Activated T-cell treated with anti-CD3 and anti-CD28 coated beads for 24 hours (primary cell): ENCODE data around the gene ORC6.

ENCODE experiments used
- DNase-seq: peaks from one replicate; pipeline ENCODE4 v3.0.0-alpha.2; 2020; ENCODE audit warnings: low read depth

ORC6 gene

DNA sequence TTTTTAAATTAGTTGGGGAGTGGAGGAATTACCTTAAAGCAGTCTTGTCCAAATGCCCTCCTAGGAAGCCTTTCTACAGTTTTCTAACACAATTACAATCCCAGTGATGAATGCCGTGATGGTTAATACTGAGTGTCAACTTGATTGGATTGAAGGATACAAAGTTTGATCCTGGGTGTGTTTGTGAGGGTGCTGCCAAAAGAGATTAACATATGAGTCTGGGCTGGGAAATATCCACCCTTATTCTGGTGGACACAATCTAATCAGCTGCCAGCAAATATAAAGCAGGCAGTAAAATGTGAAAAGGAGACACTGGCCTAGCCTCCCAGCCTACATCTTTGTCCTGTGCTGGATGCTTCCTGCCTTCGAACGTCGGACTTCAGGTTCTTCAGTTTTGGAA is 12.2 kb downstream of the ORC6 start:
- DNase-seq = no peak

DNA sequence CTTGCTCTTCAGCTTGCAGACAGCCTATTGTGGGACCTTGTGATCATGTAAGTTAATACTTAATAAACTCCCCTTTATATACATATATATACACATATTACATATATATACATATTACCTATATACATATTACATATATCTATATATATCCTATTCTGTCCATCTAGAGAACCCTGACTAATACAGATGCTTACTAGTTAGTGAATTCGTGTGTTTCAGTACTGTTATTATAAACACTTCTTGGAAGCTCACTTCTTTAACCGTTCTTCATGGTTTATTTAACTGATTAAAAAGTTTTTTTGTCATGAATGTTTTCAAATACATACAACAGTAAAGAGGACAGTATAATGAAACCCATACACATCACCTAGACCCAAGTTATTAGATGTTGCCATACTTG is 12.6 kb downstream of the ORC6 start:
- DNase-seq = no peak

- DNase-seq = no peak
These were observed 17.2 kb downstream of the ORC6 start for GRCh38 chr16:46706642-46707041.

DNA sequence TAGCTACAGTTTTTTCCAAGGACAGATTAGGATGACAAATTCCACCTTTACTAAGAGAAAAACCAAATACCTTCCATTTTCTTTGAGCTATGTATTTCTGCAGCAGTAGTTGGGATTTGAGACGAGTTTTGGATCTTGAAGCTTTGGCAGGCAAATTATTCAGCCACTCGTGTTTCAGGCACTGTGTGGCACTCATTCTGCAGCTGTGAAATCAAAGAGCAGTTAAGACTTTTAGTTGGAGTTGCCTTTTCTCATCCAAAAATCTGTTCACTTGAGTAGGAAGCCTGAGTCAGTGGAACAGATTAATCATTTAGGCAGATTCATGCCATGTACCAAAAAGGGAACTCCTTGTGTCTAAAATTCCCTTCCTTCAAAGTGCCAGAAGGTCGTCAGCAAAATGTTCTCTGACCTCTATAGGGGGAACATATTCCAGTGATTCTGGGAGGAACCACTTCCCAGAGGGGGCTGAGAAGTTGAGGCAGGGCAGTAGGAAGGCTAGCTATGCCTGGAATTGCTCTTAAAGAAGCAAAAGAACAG is 20.1 kb downstream of the ORC6 start:
- DNase-seq = no peak

GRCh38 chr16:46711106-46712058 is 21.9 kb downstream of the ORC6 start:
- DNase-seq = no peak

DNA sequence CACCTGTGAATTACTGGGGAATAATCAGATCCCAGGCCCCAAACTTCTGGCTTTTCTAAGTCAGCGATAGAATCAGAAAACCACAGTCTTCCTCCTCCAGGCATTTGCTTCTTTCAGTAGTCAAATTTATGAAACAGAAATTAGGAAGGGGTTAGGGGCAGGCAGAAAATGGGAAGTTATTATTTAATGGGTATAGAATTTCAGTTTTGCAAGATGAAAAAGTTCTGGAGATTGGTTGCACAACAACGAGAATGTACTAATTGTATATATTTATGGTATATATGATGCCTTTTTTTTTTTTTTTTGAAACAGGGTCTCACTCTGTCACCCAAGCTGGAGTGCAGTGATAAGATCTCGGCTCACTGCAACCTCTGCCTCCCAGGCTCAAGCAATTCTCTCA is 23.5 kb downstream of the ORC6 start:
- DNase-seq = no peak

- no peak for DNase-seq
These were observed 24.2 kb downstream of the ORC6 start for GRCh38 chr16:46713634-46714033.

- DNase-seq = no peak
These were observed 25.5 kb downstream of the ORC6 start for GRCh38 chr16:46714797-46715591.

GRCh38 chr16:46715769-46716305 is 26.4 kb downstream of the ORC6 start:
- DNase-seq = no peak

GRCh38 chr16:46717692-46718091 is 28.2 kb downstream of the ORC6 start:
- DNase-seq = no peak

GRCh38 chr16:46718214-46718613 is 28.8 kb downstream of the ORC6 start:
- no peak for DNase-seq

GRCh38 chr16:46719528-46719927 is 30.1 kb downstream of the ORC6 start:
- no peak for DNase-seq

- no peak for DNase-seq
These were observed 31.2 kb downstream of the ORC6 start for GRCh38 chr16:46720619-46721018.

GRCh38 chr16:46721885-46722284 is 32.4 kb downstream of the ORC6 start:
- no peak for DNase-seq

DNA sequence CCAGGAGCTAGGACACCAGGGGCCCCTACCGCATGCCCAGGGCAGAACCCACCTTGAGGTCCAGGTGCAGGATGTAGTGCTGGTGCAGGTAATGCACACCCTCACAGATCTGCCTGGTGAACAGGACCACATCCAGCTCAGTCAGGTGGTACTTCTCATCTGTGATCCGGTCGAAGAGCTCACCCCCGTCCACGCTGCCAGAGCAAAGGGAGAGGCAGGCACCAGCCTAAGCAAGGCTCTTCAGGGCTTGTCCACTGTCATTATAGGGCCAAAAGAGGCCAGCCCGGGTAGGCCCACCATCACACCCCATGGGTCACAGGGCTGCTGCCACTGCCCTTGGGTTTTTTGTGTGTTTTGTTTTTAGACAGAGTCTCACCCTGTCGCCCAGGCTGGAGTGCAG is 37.7 kb downstream of the ORC6 start:
- DNase-seq = no peak

DNA sequence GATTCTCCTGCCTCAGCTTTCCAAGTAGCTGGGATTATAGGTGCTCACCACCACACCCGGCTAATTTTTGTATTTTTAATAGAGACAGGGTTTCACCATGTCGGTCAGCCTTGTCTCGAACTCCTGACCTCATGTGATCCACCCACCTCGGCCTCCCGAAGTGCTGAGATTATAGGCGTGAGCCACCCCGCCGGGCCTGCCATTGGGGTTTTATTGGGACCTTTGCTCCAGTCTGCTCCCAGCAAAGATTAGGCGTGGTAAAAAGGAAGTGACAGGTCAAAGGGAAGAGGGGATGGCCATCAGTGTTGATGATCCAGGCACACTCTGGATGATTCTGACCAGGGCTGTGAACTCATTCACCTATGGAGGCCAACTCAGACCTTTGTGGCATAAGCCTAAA is 38.2 kb downstream of the ORC6 start:
- DNase-seq = no peak

DNA sequence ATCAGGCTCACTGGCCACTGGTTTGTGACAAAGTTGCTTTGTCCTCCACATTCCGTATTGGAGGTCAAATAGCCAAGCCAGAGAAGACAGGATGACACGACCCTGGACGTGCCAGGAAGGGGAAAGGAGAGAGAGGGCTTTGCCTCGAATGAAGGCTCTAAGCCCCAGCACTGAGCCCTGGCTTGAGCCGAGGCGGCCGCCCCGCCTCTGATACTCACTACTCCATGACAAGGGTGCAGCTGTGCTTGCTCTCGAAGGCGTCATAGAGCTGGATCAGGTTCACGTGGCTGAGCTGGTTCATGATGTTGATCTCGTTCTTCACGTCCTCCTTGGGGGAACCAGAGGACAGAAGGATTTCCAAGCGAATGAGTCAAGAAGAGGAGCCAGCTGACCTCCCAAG is 39.3 kb downstream of the ORC6 start:
- no peak for DNase-seq

- DNase-seq = no peak
These were observed 40.0 kb downstream of the ORC6 start for GRCh38 chr16:46729326-46729995.

DNA sequence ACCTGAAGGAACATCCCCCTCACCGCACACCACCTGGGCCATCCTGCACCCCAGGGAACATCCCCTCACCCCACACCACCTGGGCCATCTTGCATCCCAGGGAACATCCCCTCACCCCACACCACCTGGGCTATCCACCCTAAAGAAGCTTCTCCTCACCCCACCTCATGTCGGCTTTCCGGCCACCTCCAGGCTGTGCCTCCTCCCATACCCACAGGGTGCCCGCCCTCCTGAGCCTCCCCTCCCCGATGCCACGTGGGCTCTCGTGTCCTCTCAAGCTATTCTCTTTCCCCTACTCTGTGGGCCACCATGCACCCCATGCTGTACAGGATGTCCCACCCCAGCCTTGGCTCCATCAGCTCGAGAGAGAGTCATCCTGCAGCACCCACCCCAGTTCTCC is 40.7 kb downstream of the ORC6 start:
- no peak for DNase-seq

- DNase-seq = no peak
These were observed 41.6 kb downstream of the ORC6 start for GRCh38 chr16:46730801-46731690.
